Measurements from ENCODE around the gene IRF7. TPM values are rescaled to one million over a fixed set of nuclear protein-coding genes. Genes with fewer than 3 reads are reported as not detected.

The IRF7 gene
- total RNA-seq, 1 experiment from 2014 or later, result 80.8 TPM

DNA sequence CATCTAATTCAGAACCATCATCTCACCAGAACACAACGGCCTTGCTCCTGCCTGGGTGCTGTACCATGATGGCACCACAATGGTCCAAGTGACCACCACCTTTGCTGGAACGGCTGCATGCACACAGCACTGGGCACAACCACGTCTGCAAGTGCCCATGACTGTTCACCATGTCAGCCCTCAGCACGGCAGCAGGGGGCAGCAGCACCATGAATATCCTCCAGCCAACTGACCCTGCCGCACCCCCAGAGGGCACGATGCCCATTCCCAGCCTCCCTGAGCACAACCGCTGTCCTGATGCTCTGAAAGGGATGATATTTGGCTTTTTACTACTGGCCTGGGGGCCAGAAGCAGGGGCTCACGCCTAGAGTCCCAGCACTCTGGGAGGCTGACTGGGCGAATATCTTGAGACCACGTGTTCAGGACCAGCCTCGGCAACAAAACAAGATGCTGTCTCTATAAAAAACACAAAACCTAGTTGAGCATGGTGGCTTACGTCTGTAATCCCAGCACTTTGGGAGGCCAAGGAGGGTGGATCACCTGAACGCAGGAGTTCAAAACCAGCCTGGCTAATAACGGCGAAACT, 47.0 kb upstream of the IRF7 start:
- Histone ChIP-seq H3F3A (ENCODE audit: low read length, unreplicated experiment) (no peaks in the 10 kb centered on the region), H3K9me2 (replicated peaks; ENCODE audit: low read length) (no peaks in the 10 kb centered on the region), H3K79me2 (ENCODE audit: low read length) (no peaks in the 10 kb centered on the region), H4K20me1 (ENCODE audit: low read length) (no peaks in the 10 kb centered on the region), H3K4me1 (ENCODE audit: insufficient read depth, low read length) (no peaks in the 10 kb centered on the region), H3K9ac (ENCODE audit: low read length) (no peak overlapping the region), H3K4me3 (ENCODE audit: low read length) (no peak overlapping the region), H3K4me2 (ENCODE audit: low read length) (no peak overlapping the region), H3K27ac (ENCODE audit: low read length) (no peak overlapping the region), H2AFZ (ENCODE audit: low read length) (no peak overlapping the region), H3K27me3 (ENCODE audit: low read length) (no peaks in the 10 kb centered on the region), H3K36me3 (ENCODE audit: low read depth, low read length) (peaks cover 2% of the 10 kb centered on the region; the same call in 1 of the 2 replicates), H3K9me3 (ENCODE audit: low read length) (no peaks in the 10 kb centered on the region)
- ATAC-seq (peak; percentile 91), DNase-seq (peak; percentile 54)
- POLR2A ChIA-PET (ENCODE audit: unreplicated experiment), result no interaction called here
- no TSS peak for BruUV-seq (replicated peaks)
- CTCF ChIA-PET, result interaction anchor here (0.7 kb wide), 1 partner anchor 41 kb away, joined by 3 read pairs; no protein-coding TSS in a partner anchor
- no peak for TF ChIP-seq EZH2 (IDR thresholded peaks at IDR 0.05; ENCODE audit: low read length, unreplicated experiment)
- TF ChIP-seq, protein P1, sequence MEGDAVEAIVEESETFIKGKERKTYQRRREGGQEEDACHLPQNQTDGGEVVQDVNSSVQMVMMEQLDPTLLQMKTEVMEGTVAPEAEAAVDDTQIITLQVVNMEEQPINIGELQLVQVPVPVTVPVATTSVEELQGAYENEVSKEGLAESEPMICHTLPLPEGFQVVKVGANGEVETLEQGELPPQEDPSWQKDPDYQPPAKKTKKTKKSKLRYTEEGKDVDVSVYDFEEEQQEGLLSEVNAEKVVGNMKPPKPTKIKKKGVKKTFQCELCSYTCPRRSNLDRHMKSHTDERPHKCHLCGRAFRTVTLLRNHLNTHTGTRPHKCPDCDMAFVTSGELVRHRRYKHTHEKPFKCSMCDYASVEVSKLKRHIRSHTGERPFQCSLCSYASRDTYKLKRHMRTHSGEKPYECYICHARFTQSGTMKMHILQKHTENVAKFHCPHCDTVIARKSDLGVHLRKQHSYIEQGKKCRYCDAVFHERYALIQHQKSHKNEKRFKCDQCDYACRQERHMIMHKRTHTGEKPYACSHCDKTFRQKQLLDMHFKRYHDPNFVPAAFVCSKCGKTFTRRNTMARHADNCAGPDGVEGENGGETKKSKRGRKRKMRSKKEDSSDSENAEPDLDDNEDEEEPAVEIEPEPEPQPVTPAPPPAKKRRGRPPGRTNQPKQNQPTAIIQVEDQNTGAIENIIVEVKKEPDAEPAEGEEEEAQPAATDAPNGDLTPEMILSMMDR (conservative IDR thresholded peaks at IDR 0.05; ENCODE audit: low read depth, low read length), result peak; percentile 75
- intact Hi-C loops (cut with micrococcal nuclease), result no loop called here

DNA sequence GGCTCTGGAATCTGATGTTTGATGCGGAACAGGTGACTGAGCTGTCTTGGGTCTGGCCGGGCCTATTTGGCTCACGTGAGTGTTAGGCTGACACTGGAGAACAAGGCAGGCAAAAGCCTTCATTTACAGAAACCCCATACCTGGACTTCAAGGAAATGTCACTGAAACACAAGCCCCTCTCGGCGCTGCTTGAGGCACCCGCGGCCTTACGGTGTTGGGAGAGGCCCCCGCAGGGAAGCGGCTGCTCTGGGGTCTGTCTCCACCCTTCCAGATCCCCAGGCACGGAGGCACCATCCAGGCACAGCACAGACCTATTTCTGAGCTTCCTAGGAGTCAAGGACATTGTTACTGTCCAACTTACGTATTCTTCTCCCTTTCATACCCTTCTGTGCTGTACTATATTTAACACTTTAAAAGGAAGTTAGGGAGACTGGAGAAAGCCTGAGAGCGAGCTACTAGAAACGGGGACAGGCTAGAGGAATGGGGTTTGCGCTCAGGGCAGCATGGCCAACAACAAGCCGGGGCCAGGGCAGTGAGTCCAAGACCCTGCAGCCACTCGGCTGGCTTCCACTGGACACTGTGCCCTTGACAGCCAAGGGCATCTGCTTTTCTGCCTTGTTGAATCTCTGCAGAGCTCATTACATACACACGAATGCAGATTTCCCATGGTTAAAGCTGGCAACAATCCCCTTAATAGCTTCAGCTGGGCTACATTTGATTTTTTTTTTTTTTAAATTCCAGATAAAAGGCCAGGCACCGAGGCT, 45.1 kb upstream of the IRF7 start:
- ChIA-PET CTCF (interaction anchor here (0.5 kb wide), 1 partner anchor 80 kb away, joined by 6 read pairs; no protein-coding TSS in a partner anchor), POLR2A (ENCODE audit: unreplicated experiment) (no interaction called here)
- H3F3A ChIP-seq (ENCODE audit: low read length, unreplicated experiment), result no peaks in the 10 kb centered on the region
- H2AFZ ChIP-seq (ENCODE audit: low read length), result no peak overlapping the region
- intact Hi-C loops (cut with micrococcal nuclease), result no loop called here
- H3K4me2 ChIP-seq (ENCODE audit: low read length), result no peak overlapping the region
- H3K9ac ChIP-seq (ENCODE audit: low read length), result no peak overlapping the region
- no peak for ATAC-seq
- H3K9me2 ChIP-seq (replicated peaks; ENCODE audit: low read length), result no peaks in the 10 kb centered on the region
- H3K9me3 ChIP-seq (ENCODE audit: low read length), result no peaks in the 10 kb centered on the region
- H3K79me2 ChIP-seq (ENCODE audit: low read length), result no peaks in the 10 kb centered on the region
- DNase-seq, result no peak
- peaks cover 2% of the 10 kb centered on the region; the same call in 1 of the 2 replicates for H3K36me3 ChIP-seq (ENCODE audit: low read depth, low read length)
- H3K27me3 ChIP-seq (ENCODE audit: low read length), result no peaks in the 10 kb centered on the region
- H4K20me1 ChIP-seq (ENCODE audit: low read length), result no peaks in the 10 kb centered on the region
- BruUV-seq (replicated peaks), result no TSS peak
- H3K27ac ChIP-seq (ENCODE audit: low read length), result no peak overlapping the region
- no peaks in the 10 kb centered on the region for H3K4me1 ChIP-seq (ENCODE audit: insufficient read depth, low read length)
- no peak for TF ChIP-seq EZH2phosphoT487 (IDR thresholded peaks at IDR 0.05; ENCODE audit: borderline replicate concordance, low read length)
- no peak for TF ChIP-seq EZH2 (IDR thresholded peaks at IDR 0.05; ENCODE audit: low read length, unreplicated experiment)
- no peak overlapping the region for H3K4me3 ChIP-seq (ENCODE audit: low read length)

- Histone ChIP-seq H3K4me1 (ENCODE audit: insufficient read depth, low read length) (no peaks in the 10 kb centered on the region), H3K27ac (ENCODE audit: low read length) (no peak overlapping the region), H3F3A (ENCODE audit: low read length, unreplicated experiment) (no peaks in the 10 kb centered on the region), H3K4me3 (ENCODE audit: low read length) (no peak overlapping the region), H3K27me3 (ENCODE audit: low read length) (no peaks in the 10 kb centered on the region), H3K9me3 (ENCODE audit: low read length) (no peaks in the 10 kb centered on the region), H3K9me2 (replicated peaks; ENCODE audit: low read length) (no peaks in the 10 kb centered on the region), H4K20me1 (ENCODE audit: low read length) (no peaks in the 10 kb centered on the region), H2AFZ (ENCODE audit: low read length) (no peak overlapping the region), H3K9ac (ENCODE audit: low read length) (no peak overlapping the region), H3K4me2 (ENCODE audit: low read length) (no peak overlapping the region), H3K79me2 (ENCODE audit: low read length) (no peaks in the 10 kb centered on the region), H3K36me3 (ENCODE audit: low read depth, low read length) (no peaks in the 10 kb centered on the region; the same call in 1 of the 2 replicates)
- intact Hi-C loops (cut with micrococcal nuclease), result no loop called here
- ChIA-PET POLR2A (ENCODE audit: unreplicated experiment) (no interaction called here), CTCF (no interaction called here)
- DNase-seq (no peak), ATAC-seq (no peak)
- TF ChIP-seq EZH2phosphoT487 (IDR thresholded peaks at IDR 0.05; ENCODE audit: borderline replicate concordance, low read length), result no peak
- TF ChIP-seq, protein P1 (conservative IDR thresholded peaks at IDR 0.05; ENCODE audit: low read depth, low read length), result no peak
- no peak for TF ChIP-seq EZH2 (IDR thresholded peaks at IDR 0.05; ENCODE audit: low read length, unreplicated experiment)
- no TSS peak for BruUV-seq (replicated peaks)
These were observed 44.5 kb upstream of the IRF7 start for GRCh38 chr11:660281-660680.
